HCT116 (cell line): ENCODE data around the gene CLASP2.

Experiments
- CBX3 ChIP-seq: IDR thresholded peaks from 2 replicates; pipeline ENCODE4 v1.6.1; 2012; ENCODE audit warnings: low read depth
- CEBPB ChIP-seq: IDR thresholded peaks from 2 replicates; pipeline ENCODE4 v1.6.1; 2012; ENCODE audit warnings: low read depth
- EZH2 ChIP-seq: fragments of 200-600 bp; sonication (generic); IDR thresholded peaks from 2 replicates; pipeline ENCODE4 v1.6.1; 2017; ENCODE audit warnings: antibody characterized with exemption, mixed run types
- POLR2A ChIP-seq: IDR thresholded peaks from 2 replicates; pipeline ENCODE4 v1.7.0; 2011; ENCODE audit warnings: borderline replicate concordance; ENCODE audit not compliant: insufficient read depth, insufficient read length; ENCODE audit errors: extremely low read depth
- RAD21 ChIP-seq: IDR thresholded peaks from 2 replicates; pipeline ENCODE4 v1.6.1; 2012; ENCODE audit warnings: low read depth, mild to moderate bottlenecking
- YY1 ChIP-seq: IDR thresholded peaks from 2 replicates; pipeline ENCODE4 v1.6.1; 2011; ENCODE audit warnings: low read length, low read depth, moderate library complexity, mild to moderate bottlenecking; ENCODE audit not compliant: insufficient replicate concordance; ENCODE audit errors: extremely low read depth
- TF ChIP-seq, protein P1 (sequence below), 3 experiments: fragments of 200-600 bp in 1 of 3; sonication (generic) in 1 of 3; IDR thresholded peaks in 2 of 3; conservative IDR thresholded peaks in 1 of 3; 2 replicates each; pipeline ENCODE4 v1.5.1; 2012 to 2017; ENCODE audit warnings: low read depth in 2 of 3, low read length in 2 of 3, antibody characterized with exemption in 1 of 3, borderline replicate concordance in 1 of 3, control low read depth in 1 of 3, mild to moderate bottlenecking in 1 of 3, mixed read lengths in 1 of 3, mixed run types in 1 of 3, moderate library complexity in 1 of 3; ENCODE audit not compliant: insufficient read depth in 1 of 3

DNA sequence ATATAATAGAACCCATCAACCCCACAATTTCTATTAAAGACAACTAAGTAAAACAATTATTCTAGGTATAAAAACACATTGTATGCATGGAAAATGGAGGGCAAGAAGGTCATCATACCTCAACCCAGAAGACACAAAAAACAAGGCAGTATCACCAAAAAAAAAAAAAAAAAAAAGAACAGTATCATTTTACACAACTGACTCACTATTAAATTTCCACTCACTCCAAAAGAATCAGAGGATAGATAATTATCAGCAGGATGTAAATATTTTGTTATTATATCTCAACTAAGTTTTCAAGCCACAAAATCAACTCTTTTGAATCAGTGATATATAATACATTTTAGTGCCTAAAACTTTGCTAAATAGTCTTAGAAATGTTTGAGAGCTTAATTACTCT, 55.0 kb downstream of the CLASP2 start:
- no peak for TF ChIP-seq POLR2A
- TF ChIP-seq, protein P1, sequence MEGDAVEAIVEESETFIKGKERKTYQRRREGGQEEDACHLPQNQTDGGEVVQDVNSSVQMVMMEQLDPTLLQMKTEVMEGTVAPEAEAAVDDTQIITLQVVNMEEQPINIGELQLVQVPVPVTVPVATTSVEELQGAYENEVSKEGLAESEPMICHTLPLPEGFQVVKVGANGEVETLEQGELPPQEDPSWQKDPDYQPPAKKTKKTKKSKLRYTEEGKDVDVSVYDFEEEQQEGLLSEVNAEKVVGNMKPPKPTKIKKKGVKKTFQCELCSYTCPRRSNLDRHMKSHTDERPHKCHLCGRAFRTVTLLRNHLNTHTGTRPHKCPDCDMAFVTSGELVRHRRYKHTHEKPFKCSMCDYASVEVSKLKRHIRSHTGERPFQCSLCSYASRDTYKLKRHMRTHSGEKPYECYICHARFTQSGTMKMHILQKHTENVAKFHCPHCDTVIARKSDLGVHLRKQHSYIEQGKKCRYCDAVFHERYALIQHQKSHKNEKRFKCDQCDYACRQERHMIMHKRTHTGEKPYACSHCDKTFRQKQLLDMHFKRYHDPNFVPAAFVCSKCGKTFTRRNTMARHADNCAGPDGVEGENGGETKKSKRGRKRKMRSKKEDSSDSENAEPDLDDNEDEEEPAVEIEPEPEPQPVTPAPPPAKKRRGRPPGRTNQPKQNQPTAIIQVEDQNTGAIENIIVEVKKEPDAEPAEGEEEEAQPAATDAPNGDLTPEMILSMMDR (IDR thresholded peaks at IDR 0.05 in 2 of 3, conservative IDR thresholded peaks at IDR 0.05 in 1 of 3; ENCODE audit: borderline replicate concordance in 1 of 3, insufficient read depth in 1 of 3, low read depth in 2 of 3, low read length in 2 of 3): no peak
- no peak for TF ChIP-seq EZH2
- TF ChIP-seq CBX3: no peak
- TF ChIP-seq YY1: no peak
- no peak for TF ChIP-seq RAD21
- no peak for TF ChIP-seq CEBPB
